ENCODE results near the gene KIF23. TPM values are rescaled to one million over a fixed set of nuclear protein-coding genes. Genes with fewer than 3 reads are reported as not detected.

KIF23 gene
- total RNA-seq, 1 experiment from 2014 or later: 77.3 TPM

DNA sequence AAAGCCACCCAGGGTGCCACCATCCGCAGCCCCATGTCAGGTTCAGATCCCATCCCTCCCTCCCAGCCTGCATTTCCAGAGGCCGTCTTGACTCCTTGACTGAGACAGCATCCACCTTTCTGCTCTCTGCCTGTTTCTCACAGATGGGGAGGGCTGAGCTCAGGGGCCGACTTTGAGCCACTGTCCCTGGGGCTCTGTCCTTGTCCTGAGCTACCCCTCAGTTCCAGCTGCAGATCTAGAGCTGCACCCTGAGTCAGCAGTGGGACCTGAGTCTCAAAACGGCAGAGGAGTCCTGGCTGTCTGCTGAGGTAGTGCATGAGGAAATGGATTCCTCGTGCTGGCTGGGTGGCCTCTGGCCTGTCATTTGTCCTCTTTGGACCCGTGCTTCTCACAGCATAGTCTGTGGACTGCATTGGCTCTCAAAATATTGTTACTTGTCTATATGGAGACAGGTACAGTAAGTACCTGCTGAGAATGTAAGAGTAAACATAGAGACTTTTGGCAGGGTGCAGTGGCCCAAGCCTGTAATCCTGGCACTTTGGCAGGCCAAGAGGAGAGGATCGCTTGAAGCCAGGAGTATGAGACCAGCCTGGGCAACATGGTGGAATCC lies 60.8 kb downstream of the KIF23 start:
- H3K9me3 ChIP-seq (ENCODE audit: low read length): no peaks in the 10 kb centered on the region
- no peak overlapping the region for H3K4me2 ChIP-seq (ENCODE audit: low read length)
- H3K9me2 ChIP-seq (replicated peaks; ENCODE audit: low read length): no peaks in the 10 kb centered on the region
- H2AFZ ChIP-seq (ENCODE audit: low read length): no peak overlapping the region
- H3K27me3 ChIP-seq (ENCODE audit: low read length): no peaks in the 10 kb centered on the region
- ATAC-seq (peak; percentile 59; the same call in 1 of the 2 replicates), DNase-seq (no peak)
- ChIA-PET CTCF (interaction anchor here (0.8 kb wide), 1 partner anchor 1031 kb away, joined by 3 read pairs; no protein-coding TSS in a partner anchor), POLR2A (ENCODE audit: unreplicated experiment) (no interaction called here)
- H3K9ac ChIP-seq (ENCODE audit: low read length): no peak overlapping the region
- H3K4me3 ChIP-seq (ENCODE audit: low read length): no peak overlapping the region
- intact Hi-C loops (cut with micrococcal nuclease): loop anchor here (5.0 kb wide), 2 partner anchors 117 to 987 kb away; no protein-coding TSS in a partner anchor
- no peak overlapping the region for H3K27ac ChIP-seq (ENCODE audit: low read length)
- peaks cover 11% of the 10 kb centered on the region for H3K4me1 ChIP-seq (ENCODE audit: insufficient read depth, low read length)
- H4K20me1 ChIP-seq (ENCODE audit: low read length): no peaks in the 10 kb centered on the region
- no TSS peak for BruUV-seq (replicated peaks)
- no peak for TF ChIP-seq EZH2 (IDR thresholded peaks at IDR 0.05; ENCODE audit: low read length, unreplicated experiment)
- TF ChIP-seq EZH2phosphoT487 (IDR thresholded peaks at IDR 0.05; ENCODE audit: borderline replicate concordance, low read length): no peak
- TF ChIP-seq, protein P1, sequence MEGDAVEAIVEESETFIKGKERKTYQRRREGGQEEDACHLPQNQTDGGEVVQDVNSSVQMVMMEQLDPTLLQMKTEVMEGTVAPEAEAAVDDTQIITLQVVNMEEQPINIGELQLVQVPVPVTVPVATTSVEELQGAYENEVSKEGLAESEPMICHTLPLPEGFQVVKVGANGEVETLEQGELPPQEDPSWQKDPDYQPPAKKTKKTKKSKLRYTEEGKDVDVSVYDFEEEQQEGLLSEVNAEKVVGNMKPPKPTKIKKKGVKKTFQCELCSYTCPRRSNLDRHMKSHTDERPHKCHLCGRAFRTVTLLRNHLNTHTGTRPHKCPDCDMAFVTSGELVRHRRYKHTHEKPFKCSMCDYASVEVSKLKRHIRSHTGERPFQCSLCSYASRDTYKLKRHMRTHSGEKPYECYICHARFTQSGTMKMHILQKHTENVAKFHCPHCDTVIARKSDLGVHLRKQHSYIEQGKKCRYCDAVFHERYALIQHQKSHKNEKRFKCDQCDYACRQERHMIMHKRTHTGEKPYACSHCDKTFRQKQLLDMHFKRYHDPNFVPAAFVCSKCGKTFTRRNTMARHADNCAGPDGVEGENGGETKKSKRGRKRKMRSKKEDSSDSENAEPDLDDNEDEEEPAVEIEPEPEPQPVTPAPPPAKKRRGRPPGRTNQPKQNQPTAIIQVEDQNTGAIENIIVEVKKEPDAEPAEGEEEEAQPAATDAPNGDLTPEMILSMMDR (conservative IDR thresholded peaks at IDR 0.05; ENCODE audit: low read depth, low read length): no peak
- no peaks in the 10 kb centered on the region for H3F3A ChIP-seq (ENCODE audit: low read length, unreplicated experiment)
- no peaks in the 10 kb centered on the region for H3K79me2 ChIP-seq (ENCODE audit: low read length)
- H3K36me3 ChIP-seq (ENCODE audit: low read depth, low read length): no peaks in the 10 kb centered on the region

DNA sequence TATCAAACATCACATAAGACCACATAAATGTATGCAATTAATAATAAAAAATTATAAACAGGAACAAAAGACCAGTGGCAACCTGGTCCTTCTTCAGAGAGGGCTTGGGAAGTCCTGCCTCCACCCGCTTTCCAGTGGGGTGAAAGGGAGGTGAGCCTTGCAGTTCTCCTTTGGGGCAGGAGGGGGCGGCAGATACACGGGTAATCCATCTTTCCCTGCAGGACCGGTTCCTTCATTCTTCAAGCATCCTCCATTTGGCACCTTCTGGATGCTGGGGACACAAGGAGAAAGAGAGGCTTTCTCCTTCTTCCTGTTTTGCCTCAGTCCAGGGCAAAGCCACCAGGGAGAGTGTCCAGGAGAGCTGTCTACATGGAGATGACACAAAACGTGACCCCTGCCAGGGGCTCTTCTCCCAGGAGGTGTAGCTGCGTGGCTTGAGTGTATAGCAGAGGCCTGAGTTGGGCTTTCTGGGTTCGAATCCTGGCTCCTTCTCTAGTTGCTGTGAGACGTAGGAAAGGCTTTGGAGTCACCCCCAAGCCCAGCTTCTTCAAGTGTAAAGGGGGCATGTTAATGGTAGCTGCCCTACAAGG lies 61.7 kb downstream of the KIF23 start:
- Histone ChIP-seq H3K36me3 (ENCODE audit: low read depth, low read length) (no peaks in the 10 kb centered on the region), H3K4me2 (ENCODE audit: low read length) (no peak overlapping the region), H3K9me3 (ENCODE audit: low read length) (no peaks in the 10 kb centered on the region), H3K4me1 (ENCODE audit: insufficient read depth, low read length) (peaks cover 10% of the 10 kb centered on the region), H2AFZ (ENCODE audit: low read length) (no peak overlapping the region), H3K9ac (ENCODE audit: low read length) (no peak overlapping the region), H4K20me1 (ENCODE audit: low read length) (no peaks in the 10 kb centered on the region), H3K79me2 (ENCODE audit: low read length) (no peaks in the 10 kb centered on the region), H3K27ac (ENCODE audit: low read length) (no peak overlapping the region), H3K27me3 (ENCODE audit: low read length) (no peaks in the 10 kb centered on the region), H3K9me2 (replicated peaks; ENCODE audit: low read length) (no peaks in the 10 kb centered on the region), H3K4me3 (ENCODE audit: low read length) (no peak overlapping the region), H3F3A (ENCODE audit: low read length, unreplicated experiment) (no peaks in the 10 kb centered on the region)
- ChIA-PET POLR2A (ENCODE audit: unreplicated experiment) (no interaction called here), CTCF (interaction anchor here (0.7 to 0.8 kb wide), 2 partner anchors 1030 to 1156 kb away, joined by 3 to 5 read pairs; no protein-coding TSS in a partner anchor)
- TF ChIP-seq, protein P1 (conservative IDR thresholded peaks at IDR 0.05; ENCODE audit: low read depth, low read length): peak; percentile 79
- TF ChIP-seq EZH2phosphoT487 (IDR thresholded peaks at IDR 0.05; ENCODE audit: borderline replicate concordance, low read length) (no peak), EZH2 (IDR thresholded peaks at IDR 0.05; ENCODE audit: low read length, unreplicated experiment) (no peak)
- ATAC-seq (peak; percentile 84), DNase-seq (peak; percentile 80)
- no TSS peak for BruUV-seq (replicated peaks)
- intact Hi-C loops (cut with micrococcal nuclease): loop anchor here (5.0 kb wide), 2 partner anchors 116 to 986 kb away; no protein-coding TSS in a partner anchor
